Immature natural killer cell (primary cell): Measurements from ENCODE around the gene EML6. TPM values are rescaled to one million over a fixed set of nuclear protein-coding genes. Genes with fewer than 3 reads are reported as not detected.
A peak's percentile ranks its signal among the peaks of the same experiment; 100 is the strongest.

Source experiments
- DNase-seq, 3 donors: peaks; one replicate each; pipeline ENCODE4 v3.0.0; 2022; ENCODE audit warnings: mixed read lengths in 1 of 3
- H3K27ac Mint-ChIP-seq, 6 donors: one replicate each; pipeline ENCODE4 v1.8.0; 2020; ENCODE audit warnings: mixed read lengths in 6 of 6, mild to moderate bottlenecking in 5 of 6, inconsistent platforms in 4 of 6, moderate library complexity in 3 of 6
- H3K27me3 Mint-ChIP-seq, 3 donors: one replicate each; pipeline ENCODE4 v1.8.0; 2020 to 2021; ENCODE audit warnings: low read depth in 3 of 3, mild to moderate bottlenecking in 3 of 3, mixed read lengths in 3 of 3, moderate library complexity in 3 of 3, inconsistent platforms in 1 of 3
- H3K36me3 Mint-ChIP-seq, 3 donors: one replicate each; pipeline ENCODE4 v1.8.0; 2020; ENCODE audit warnings: mixed read lengths in 3 of 3, inconsistent platforms in 2 of 3, mild to moderate bottlenecking in 2 of 3
- H3K4me1 Mint-ChIP-seq, 2 donors: one replicate each; pipeline ENCODE4 v1.8.0; 2020; ENCODE audit warnings: inconsistent platforms in 2 of 2, mild to moderate bottlenecking in 2 of 2, mixed read lengths in 2 of 2, moderate library complexity in 1 of 2
- H3K4me3 Mint-ChIP-seq, 5 donors: one replicate each; pipeline ENCODE4 v1.8.0; 2020; ENCODE audit warnings: mild to moderate bottlenecking in 5 of 5, mixed read lengths in 5 of 5, inconsistent platforms in 3 of 5, moderate library complexity in 3 of 5
- H3K9me3 Mint-ChIP-seq, 6 donors: one replicate each; pipeline ENCODE4 v1.8.0; 2020; ENCODE audit warnings: mild to moderate bottlenecking in 6 of 6, mixed read lengths in 6 of 6, inconsistent platforms in 4 of 6, moderate library complexity in 3 of 6
- polyA plus RNA-seq, 3 donors: library from polyadenylated mRNA; unstranded; fragments of 300-500 nt; fragmentation: Illumina TruSeq; gene quantifications; one replicate each; pipeline ENCODE4 v1.2.3, GENCODE V29; 2021

Gene EML6
- polyA plus RNA-seq, 3 donors from 2014 or later: 0.02 TPM; not detected in 2

DNA sequence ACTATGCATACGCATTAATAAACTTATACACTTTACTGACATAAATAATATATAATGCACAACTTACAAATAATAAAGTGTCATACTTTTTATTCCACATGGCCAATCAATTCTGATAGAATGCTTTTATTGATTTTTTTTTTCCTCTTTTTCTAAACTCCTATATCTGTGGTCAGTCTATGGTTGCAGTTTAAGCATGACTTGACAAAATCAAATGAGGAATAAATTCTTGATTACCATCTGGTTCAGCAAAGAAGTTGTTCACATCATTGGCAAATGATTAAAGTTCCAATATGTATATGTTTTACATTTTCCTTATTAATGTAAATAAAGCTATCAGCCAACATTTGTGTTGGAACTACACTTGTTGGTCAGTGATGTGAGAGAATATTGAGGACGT is 83.5 kb downstream of the EML6 start:
- Mint-ChIP-seq H3K36me3 (peaks cover 0 to 4% (median 4%) of the 10 kb centered on the region in 3 donors), H3K4me1 (peaks cover 7 to 11% of the 10 kb centered on the region in 2 donors), H3K9me3 (peaks cover 0 to 5% (median 0%) of the 10 kb centered on the region in 6 donors), H3K4me3 (no peak overlapping the region), H3K27ac (no peak overlapping the region), H3K27me3 (peaks cover 0 to 4% (median 4%) of the 10 kb centered on the region in 3 donors)
- DNase-seq: no peak

DNA sequence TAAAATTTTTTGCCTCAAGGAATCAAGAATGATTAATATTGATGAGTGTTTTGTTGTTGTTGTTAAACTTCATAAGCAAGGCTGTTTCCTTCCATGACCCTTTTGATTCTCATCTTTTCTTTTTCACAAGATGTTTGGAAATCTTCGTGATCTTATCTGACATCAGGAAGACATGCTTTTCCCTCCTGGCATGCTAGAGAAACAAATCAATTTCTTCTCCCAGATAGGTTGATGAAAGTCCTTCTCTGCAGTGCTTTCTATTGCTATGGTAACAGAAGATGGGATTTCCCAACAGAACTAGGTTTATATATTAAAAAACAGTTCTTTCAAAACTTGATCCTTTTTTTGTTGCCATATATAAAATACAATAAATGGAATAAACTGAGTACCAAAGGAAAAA is 85.2 kb downstream of the EML6 start:
- peaks cover 0 to 4% (median 4%) of the 10 kb centered on the region in 3 donors for H3K27me3 Mint-ChIP-seq
- DNase-seq: no peak
- peaks cover 7 to 11% of the 10 kb centered on the region in 2 donors for H3K4me1 Mint-ChIP-seq
- peaks cover 0 to 5% (median 0%) of the 10 kb centered on the region in 6 donors for H3K9me3 Mint-ChIP-seq
- no peak overlapping the region for H3K4me3 Mint-ChIP-seq
- H3K27ac Mint-ChIP-seq: no peak overlapping the region
- peaks cover 0 to 4% (median 4%) of the 10 kb centered on the region in 3 donors for H3K36me3 Mint-ChIP-seq

DNA sequence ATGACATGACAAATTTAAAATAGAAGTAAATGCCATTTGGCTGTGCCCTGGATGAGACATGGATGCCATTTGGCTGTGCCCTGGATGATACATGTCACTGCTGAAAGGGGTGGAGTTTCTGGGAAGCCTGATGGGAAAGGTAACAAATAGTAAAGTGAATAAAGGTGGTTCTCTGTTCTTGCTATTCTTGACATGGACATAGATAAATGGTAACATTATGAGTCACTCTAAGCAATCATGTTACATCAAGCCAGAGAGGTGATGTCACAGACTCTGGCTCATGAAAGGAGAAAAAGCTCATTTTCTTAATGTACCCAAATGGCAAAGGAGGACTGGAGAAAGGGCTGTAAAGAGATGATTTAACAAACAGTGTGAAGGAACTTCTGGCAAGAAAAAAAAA is 86.4 kb downstream of the EML6 start:
- Mint-ChIP-seq H3K27ac (no peak overlapping the region), H3K27me3 (peaks cover 0 to 6% (median 0%) of the 10 kb centered on the region in 3 donors), H3K9me3 (peaks cover 0 to 5% (median 0%) of the 10 kb centered on the region in 6 donors), H3K4me1 (peaks cover under 1 to 3% of the 10 kb centered on the region in 2 donors), H3K4me3 (no peak overlapping the region), H3K36me3 (peaks cover 0 to 4% (median 4%) of the 10 kb centered on the region in 3 donors)
- DNase-seq: no peak

DNA sequence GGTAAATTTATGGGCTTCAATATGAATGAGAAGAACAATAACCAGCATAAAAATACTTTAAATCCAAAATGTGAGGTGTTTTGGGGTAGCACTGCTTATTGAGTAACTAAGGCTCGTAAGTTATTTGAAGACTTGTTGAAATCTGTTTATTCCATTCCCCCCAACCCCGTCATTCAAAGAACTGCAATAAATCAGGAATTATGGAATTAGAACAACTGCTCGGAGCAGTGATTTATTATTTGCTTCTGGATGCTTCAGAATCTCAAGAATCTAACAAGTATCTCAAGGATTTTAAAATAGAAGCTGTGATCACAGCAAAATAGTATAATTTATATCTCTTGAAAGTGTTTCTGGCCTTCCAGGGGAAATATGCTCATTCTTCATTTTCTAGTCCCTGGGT is 86.8 kb downstream of the EML6 start:
- no peak overlapping the region for H3K27ac Mint-ChIP-seq

DNA sequence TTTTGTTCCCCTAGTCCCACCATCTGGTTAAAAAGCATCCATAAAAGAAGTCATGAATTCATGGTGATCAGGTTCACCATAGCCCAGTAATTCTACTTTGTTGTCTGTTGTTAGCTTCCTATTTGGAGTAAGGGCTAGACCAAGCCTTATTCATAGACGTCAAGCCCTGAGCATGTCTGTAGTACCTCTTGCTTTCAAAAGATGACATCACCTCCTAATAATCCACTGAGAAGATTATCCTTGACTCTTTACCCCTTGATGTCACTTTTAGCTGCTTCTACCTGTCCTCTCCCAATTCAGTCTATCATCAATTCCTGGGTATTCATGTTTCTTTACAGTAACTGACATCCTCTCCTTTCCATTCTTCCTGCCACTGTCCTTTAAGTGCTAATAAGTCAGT is 90.1 kb downstream of the EML6 start:
- DNase-seq: no peak
- no peaks in the 10 kb centered on the region for H3K4me1 Mint-ChIP-seq
- H3K9me3 Mint-ChIP-seq: no peaks in the 10 kb centered on the region
- no peak overlapping the region for H3K27ac Mint-ChIP-seq
- no peaks in the 10 kb centered on the region for H3K36me3 Mint-ChIP-seq
- no peak overlapping the region for H3K4me3 Mint-ChIP-seq
- peaks cover 0 to 6% (median 0%) of the 10 kb centered on the region in 3 donors for H3K27me3 Mint-ChIP-seq

More for the DNA sequence above, 86.8 kb downstream of the EML6 start:
- H3K27me3 Mint-ChIP-seq: peaks cover 0 to 7% (median 0%) of the 10 kb centered on the region in 3 donors
- no peaks in the 10 kb centered on the region for H3K4me1 Mint-ChIP-seq
- peaks cover 0 to 5% (median 0%) of the 10 kb centered on the region in 6 donors for H3K9me3 Mint-ChIP-seq
- no peak overlapping the region for H3K4me3 Mint-ChIP-seq
- H3K36me3 Mint-ChIP-seq: peaks cover 0 to 4% (median 4%) of the 10 kb centered on the region in 3 donors
- no peak for DNase-seq

DNA sequence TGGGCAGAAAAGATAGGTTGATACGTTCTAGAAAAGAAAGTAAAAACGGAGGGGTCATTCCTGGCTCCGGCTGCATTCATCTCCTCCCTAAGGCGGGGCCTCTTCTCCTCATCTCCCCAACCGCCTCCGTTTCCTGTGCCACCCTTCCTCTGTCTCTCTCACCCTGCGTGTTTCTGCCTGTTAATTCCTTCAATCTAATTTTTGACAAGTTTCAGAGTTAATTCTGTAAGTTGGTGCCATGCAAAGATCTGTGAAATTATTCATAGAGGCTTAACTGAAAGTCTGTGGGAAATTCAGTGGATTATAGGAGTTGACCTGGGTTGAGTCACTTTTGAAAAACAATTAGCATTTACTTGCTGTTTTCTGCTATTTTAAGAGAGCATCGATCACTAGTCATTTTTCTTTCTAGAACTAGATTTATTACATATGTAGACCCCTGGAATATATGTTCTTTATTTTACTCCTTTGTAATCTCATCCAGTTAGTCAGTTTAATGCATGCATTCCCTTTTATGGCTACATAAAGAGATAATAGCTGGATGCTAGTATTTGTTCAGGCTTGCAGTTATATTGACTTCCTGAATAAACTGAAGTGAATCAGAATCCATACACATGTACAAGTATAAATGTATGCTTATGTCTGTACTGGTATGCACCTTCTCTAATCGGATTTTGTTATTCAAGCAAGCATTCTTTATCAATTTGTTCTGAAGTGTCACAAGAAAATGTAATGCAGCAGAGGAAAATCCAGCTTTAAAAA is 91.1 kb downstream of the EML6 start:
- H3K9me3 Mint-ChIP-seq: no peaks in the 10 kb centered on the region
- H3K4me1 Mint-ChIP-seq: no peaks in the 10 kb centered on the region
- no peak for DNase-seq
- H3K27me3 Mint-ChIP-seq: peaks cover 0 to 4% (median 0%) of the 10 kb centered on the region in 3 donors
- no peak overlapping the region for H3K27ac Mint-ChIP-seq
- H3K36me3 Mint-ChIP-seq: no peaks in the 10 kb centered on the region
- H3K4me3 Mint-ChIP-seq: no peak overlapping the region

DNA sequence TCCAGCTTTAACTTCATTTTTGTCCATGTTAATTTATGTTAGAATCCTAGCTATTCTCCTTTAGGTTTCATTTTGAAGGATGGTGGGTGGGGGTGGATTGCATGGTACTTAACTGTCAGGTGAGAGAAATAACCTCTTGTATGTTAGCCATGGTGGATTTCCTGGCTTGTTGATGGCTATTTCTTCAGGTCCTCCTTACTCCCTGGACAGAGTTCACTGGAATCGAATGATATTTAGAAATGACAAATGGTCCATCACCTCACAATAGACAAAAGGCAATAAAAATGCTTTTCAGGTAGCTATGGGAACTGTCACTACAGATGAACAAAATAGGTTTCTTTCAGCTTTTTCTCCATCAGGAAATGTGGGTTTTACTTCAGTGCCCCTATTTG is 91.7 kb downstream of the EML6 start:
- Mint-ChIP-seq H3K4me1 (no peaks in the 10 kb centered on the region), H3K36me3 (no peaks in the 10 kb centered on the region), H3K9me3 (no peaks in the 10 kb centered on the region), H3K4me3 (no peak overlapping the region), H3K27me3 (peaks cover 0 to 4% (median 0%) of the 10 kb centered on the region in 3 donors), H3K27ac (no peak overlapping the region)
- DNase-seq: no peak

DNA sequence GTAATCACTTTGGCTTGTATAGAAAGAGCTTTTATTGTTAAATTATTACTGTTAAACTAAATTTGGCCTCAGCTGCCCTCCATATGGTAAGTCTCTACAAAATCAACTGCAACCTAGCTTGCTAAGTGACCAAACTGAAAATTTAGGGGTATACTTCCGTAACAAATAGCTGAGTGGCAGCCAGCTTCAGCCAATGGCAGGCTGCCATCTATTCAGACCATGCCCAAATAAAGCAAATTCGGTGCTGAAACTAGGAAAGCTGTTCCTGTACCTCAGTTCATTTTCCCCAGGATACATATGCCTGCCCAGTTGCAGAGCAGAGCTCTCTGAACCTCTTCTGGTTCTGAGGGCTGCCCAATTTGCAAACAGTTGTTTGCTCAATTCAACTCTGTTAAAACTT is 94.8 kb downstream of the EML6 start:
- Mint-ChIP-seq H3K4me3 (no peak overlapping the region), H3K27me3 (peaks cover 0 to 9% (median 8%) of the 10 kb centered on the region in 3 donors), H3K9me3 (no peaks in the 10 kb centered on the region), H3K4me1 (no peaks in the 10 kb centered on the region), H3K36me3 (no peaks in the 10 kb centered on the region), H3K27ac (no peak overlapping the region)
- no peak for DNase-seq

DNA sequence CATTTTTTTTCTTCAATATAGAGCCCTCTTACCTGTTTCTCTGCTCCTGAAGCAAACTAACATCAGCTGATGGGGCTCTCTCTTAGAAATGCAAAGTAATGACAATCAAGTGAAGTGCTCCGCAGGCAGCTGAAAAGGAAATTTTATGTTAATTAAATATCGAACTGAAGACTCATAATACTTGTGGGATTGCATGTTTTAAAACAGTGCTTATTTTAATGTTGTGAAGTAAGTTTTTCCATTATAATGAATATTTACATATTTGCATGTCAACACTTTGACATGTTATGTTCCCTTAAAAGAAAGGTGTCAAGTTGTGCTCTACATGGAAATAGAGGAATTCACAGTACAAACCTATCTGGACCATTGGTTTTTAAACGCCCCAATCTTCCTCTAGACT is 97.1 kb downstream of the EML6 start:
- Mint-ChIP-seq H3K27ac (no peak overlapping the region), H3K9me3 (no peaks in the 10 kb centered on the region), H3K4me3 (no peak overlapping the region), H3K4me1 (no peaks in the 10 kb centered on the region), H3K36me3 (no peaks in the 10 kb centered on the region), H3K27me3 (peaks cover 4 to 9% (median 4%) of the 10 kb centered on the region in 3 donors)
- no peak for DNase-seq

DNA sequence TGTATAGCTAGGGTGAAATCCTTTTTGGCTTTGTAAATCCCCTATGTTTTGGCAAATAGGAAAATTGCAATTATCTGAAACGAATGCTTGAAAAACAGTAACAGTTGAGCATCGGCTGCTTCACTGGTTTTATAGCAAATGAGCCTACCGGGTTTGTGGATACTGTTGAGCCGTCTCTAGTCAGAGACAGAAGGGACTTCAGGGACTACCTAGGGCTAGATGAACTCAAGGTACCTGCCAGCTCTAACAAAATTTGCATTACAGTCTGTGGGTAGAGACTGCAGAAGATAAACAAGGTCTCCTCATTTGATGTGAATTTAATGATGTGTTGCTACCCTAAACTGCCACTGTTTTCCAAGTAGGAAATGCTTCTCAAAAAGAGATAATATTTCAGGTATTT is 101.1 kb downstream of the EML6 start:
- H3K27me3 Mint-ChIP-seq: peaks cover 4 to 9% (median 4%) of the 10 kb centered on the region in 3 donors

DNA sequence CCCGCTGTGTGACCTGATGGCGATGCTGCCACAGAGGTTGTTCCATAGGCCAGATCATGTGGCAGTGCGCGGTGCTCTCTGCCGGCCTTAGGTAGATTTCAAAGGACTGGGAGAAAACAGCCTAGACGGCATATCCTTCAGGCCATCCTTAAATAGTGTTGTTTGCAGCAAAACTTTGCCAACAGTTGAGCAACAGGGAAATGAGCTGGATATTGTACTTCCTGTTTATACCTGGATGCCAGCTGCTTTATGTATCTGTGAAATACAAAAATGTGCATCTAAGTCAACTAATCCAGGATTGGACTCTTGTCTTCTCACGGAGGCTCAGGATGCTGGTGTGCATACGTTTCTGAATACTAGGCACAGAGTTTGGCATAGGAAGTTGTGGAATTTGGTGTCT is 107.1 kb downstream of the EML6 start:
- Mint-ChIP-seq H3K36me3 (no peaks in the 10 kb centered on the region), H3K4me1 (no peaks in the 10 kb centered on the region), H3K27ac (no peak overlapping the region), H3K27me3 (no peaks in the 10 kb centered on the region), H3K4me3 (no peak overlapping the region), H3K9me3 (no peaks in the 10 kb centered on the region)
- no peak for DNase-seq

More for the DNA sequence above, 101.1 kb downstream of the EML6 start:
- Mint-ChIP-seq H3K4me1 (no peaks in the 10 kb centered on the region), H3K4me3 (no peak overlapping the region), H3K27ac (no peak overlapping the region), H3K9me3 (no peaks in the 10 kb centered on the region), H3K36me3 (no peaks in the 10 kb centered on the region)
- no peak for DNase-seq

DNA sequence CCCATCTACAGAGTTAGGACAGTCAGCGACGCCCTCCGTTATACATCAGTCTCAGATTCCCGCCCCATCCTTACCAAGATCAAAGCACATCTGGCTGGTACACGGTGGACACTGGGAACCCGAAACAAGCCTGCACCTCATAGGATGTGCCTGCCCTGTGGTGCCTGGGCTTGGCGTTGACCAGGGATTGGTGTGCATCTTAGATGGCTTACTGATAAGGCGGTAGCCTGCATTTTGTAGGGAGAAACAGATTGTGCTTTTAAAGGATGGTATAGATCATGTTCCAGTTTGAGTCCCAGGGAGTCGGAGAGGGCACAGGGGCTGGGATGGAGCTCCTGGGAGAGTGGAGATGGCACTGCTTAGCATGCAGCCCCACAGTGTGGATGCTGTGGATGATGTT is 108.0 kb downstream of the EML6 start:
- H3K27ac Mint-ChIP-seq: no peak overlapping the region
- no peaks in the 10 kb centered on the region for H3K4me1 Mint-ChIP-seq
- H3K27me3 Mint-ChIP-seq: no peaks in the 10 kb centered on the region
- no peaks in the 10 kb centered on the region for H3K9me3 Mint-ChIP-seq
- no peaks in the 10 kb centered on the region for H3K36me3 Mint-ChIP-seq
- H3K4me3 Mint-ChIP-seq: no peak overlapping the region
- DNase-seq: no peak

DNA sequence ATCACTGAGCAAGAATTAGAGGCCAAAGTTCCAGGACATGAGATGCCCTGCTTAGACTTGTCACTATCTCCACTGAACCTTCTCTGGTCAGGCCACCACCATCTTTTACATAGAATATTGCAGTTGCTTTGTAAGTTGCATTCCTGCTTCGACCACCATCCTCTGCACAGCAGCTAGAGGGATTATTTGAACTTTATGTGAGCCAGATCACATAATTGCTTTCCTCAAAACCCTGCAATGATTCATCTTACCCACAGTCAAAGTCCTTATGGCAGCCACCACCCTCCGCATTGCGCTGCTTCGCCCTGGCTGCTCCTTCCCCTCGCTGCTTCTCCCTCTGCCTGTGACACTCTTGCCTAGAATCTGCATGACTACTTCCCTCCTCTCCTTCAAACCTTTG is 111.3 kb downstream of the EML6 start:
- no peaks in the 10 kb centered on the region for H3K9me3 Mint-ChIP-seq
- H3K4me1 Mint-ChIP-seq: no peaks in the 10 kb centered on the region
- no peak overlapping the region for H3K4me3 Mint-ChIP-seq
- no peak for DNase-seq
- no peaks in the 10 kb centered on the region for H3K36me3 Mint-ChIP-seq
- H3K27ac Mint-ChIP-seq: peak overlapping the region in 1 of 6 donors; percentile 13
- H3K27me3 Mint-ChIP-seq: no peaks in the 10 kb centered on the region

DNA sequence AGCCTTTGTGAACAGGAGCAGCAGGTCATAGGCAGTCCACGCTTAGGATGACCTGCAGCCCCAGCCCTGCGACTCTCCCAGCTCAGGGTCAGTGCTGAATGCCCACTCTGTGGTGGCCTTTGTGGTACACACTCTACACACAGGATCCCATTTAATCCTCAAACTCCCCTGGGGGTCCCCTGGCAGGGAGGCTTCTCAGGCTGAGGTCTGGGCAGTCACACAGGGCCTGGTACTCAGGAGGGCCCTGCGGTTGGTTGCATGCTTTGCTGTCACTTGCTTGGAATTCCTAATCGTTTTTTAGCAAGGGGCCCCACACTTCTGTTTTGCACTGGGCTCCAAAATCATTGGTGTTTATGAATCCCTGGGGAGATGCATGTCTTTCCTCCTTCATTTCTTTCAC is 113.0 kb downstream of the EML6 start:
- DNase-seq: no peak
- Mint-ChIP-seq H3K9me3 (no peaks in the 10 kb centered on the region), H3K27me3 (peaks cover 0 to 1% (median 0%) of the 10 kb centered on the region in 3 donors), H3K4me3 (no peak overlapping the region), H3K4me1 (no peaks in the 10 kb centered on the region), H3K36me3 (no peaks in the 10 kb centered on the region), H3K27ac (no peak overlapping the region)

DNA sequence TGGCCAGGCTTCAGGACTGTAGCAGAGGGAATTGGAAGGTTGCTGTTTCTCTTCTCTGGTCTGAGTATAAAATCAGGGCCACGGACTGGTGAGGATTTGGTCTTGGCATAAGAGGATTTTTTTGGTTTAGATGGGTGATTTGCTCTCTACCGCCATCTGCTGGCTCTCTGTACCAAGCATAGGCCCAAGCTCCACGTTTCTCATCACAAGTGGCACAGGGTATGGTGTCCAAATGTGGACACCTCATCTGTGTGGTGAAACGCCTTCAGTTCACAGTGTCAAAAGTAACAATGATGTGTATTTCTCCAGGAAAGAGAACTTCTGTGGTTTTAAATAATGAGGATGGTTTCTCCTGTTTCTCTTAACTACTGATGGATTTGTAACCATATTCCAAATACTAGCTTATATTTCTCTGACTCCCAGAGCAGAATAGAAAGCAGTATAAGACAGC is 115.1 kb downstream of the EML6 start:
- Mint-ChIP-seq H3K27me3 (peaks cover 0 to 1% (median 0%) of the 10 kb centered on the region in 3 donors), H3K4me1 (no peaks in the 10 kb centered on the region)

More for the DNA sequence above, 115.1 kb downstream of the EML6 start:
- Mint-ChIP-seq H3K4me3 (no peak overlapping the region), H3K9me3 (no peaks in the 10 kb centered on the region), H3K36me3 (no peaks in the 10 kb centered on the region), H3K27ac (no peak overlapping the region)
- peak; percentile 27 to 51 (median 44) for DNase-seq
